ENCODE measurements around the gene ERBB4.

ERBB4 gene

GRCh38 chr2:211939177-211939576 lies 599.4 kb downstream of the ERBB4 start:
- DNase-seq (ENCODE audit: low read depth in 2 of 2, low spot score in 1 of 2): no peak

DNA sequence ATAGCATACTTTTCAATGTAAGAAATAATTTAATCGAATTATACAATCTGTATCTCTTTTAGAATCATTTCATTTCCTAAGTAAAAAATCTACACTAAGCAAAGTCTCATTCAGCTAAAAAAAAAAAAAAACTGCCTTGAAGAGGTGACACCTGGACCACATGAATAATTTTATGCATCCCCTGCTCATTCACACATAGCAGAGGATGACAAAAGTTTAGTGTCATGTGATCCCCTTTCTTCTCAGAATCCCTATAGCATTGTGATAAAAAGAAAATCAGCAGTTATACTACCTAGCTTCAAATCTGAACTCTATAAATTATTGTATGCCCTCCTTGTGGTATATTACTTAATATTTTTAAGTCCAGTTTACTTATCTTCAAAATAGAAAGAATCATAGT lies 603.8 kb downstream of the ERBB4 start:
- DNase-seq (ENCODE audit: low read depth in 2 of 2, low spot score in 1 of 2): no peak

DNA sequence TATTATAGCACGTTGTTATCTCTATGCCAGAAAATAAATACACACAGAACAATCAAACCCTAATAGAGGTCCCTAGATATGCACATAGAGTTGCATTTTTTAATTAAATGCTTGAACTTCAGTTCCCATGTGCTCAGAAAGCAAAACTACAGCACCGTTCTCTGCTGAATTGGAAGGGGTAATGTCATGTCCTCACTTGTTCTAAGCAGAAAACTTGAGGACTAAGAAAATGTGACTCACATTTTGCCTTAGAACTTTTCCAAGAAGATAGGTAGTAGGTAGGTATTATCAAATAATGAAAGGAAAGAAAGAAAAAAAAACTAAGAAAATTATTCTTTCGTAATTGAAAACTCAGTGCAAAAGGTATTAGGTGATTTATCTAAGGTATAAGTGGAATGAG lies 607.3 kb downstream of the ERBB4 start:
- no peak for DNase-seq (ENCODE audit: low read depth in 2 of 2, low spot score in 1 of 2)

- no peak for DNase-seq (ENCODE audit: low read depth in 2 of 2, low spot score in 1 of 2)
Observed at GRCh38 chr2:211930331-211930730, 608.3 kb downstream of the ERBB4 start.

GRCh38 chr2:211928201-211928600 lies 610.4 kb downstream of the ERBB4 start:
- DNase-seq (ENCODE audit: low read depth in 2 of 2, low spot score in 1 of 2): no peak

- no peak for DNase-seq (ENCODE audit: low read depth in 2 of 2, low spot score in 1 of 2)
Observed at GRCh38 chr2:211923019-211923418, 615.6 kb downstream of the ERBB4 start.

DNA sequence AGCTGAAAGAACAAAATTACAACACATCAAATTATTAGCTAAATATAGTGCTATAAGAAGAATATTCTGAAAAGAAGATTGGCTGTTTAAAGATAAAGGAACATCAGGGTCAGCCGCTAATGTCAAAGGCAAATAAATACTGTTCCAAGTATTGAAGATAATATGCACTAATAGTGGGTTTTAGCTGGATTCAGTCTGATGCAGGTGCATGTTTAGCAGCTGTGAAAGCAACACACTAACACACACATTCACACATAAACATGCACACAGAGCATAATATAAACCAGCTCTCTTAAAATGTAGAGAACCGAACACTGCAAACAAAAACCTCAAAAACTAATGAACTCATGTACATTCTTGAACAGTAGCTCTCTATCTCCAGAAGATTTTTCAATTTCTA lies 634.6 kb downstream of the ERBB4 start:
- no peak for DNase-seq (ENCODE audit: low read depth in 2 of 2, low spot score in 1 of 2)

- DNase-seq (ENCODE audit: low read depth in 2 of 2, low spot score in 1 of 2): no peak
Observed at GRCh38 chr2:211901226-211901846, 637.3 kb downstream of the ERBB4 start.

- no peak for DNase-seq (ENCODE audit: low read depth in 2 of 2, low spot score in 1 of 2)
Observed at GRCh38 chr2:211900518-211900917, 638.1 kb downstream of the ERBB4 start.

- DNase-seq (ENCODE audit: low read depth in 2 of 2, low spot score in 1 of 2): no peak
Observed at GRCh38 chr2:211900000-211900399, 638.6 kb downstream of the ERBB4 start.

DNA sequence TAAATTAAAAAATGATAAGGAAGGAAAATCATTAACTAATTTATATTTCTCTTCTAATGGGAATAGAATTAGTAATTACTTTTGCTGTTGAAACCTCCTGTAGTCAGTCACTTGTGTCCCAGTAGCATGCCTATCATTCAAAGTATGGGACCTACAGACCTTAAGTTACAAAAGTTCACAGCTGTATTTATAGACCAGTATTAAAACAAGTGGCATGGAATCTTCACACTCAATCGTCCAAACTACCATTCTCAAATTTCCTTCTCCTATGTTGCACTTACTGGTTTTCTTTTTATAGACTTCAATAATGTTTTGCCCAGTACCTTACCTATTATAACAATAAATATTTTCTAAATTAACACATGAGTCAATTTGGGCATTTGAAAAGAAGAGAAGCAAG lies 639.9 kb downstream of the ERBB4 start:
- DNase-seq (ENCODE audit: low read depth in 2 of 2, low spot score in 1 of 2): no peak

GRCh38 chr2:211881449-211881848 lies 657.2 kb downstream of the ERBB4 start:
- no peak for DNase-seq (ENCODE audit: low read depth in 2 of 2, low spot score in 1 of 2)

- no peak for DNase-seq (ENCODE audit: low read depth in 2 of 2, low spot score in 1 of 2)
Observed at GRCh38 chr2:211879323-211879722, 659.3 kb downstream of the ERBB4 start.

- no peak for DNase-seq (ENCODE audit: low read depth in 2 of 2, low spot score in 1 of 2)
Observed at GRCh38 chr2:211877061-211877460, 661.5 kb downstream of the ERBB4 start.

- no peak for DNase-seq (ENCODE audit: low read depth in 2 of 2, low spot score in 1 of 2)
Observed at GRCh38 chr2:211875488-211875887, 663.1 kb downstream of the ERBB4 start.

DNA sequence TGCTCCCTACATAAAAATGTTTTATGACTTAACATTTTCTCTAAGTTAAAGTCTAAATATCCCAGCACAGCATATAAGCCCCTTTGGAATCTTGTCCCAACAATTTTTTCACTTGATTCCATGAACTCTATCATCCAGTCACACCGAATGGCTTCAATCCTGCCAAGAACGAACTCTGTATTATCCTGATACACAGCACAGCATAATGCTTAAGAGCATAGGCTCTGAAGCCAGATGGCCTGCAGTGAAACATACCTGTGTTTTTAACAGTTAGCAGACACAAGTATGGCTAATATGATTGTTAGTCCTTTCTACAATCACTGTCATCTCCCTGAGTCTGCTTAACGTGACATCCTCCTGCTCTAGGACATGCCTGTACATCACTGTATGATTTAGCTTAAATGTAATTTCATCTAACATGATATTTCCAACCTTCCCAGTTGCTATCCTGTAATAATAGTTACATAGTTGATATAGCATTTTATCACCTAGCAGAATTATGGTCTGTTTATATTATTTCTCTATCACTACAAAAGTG lies 669.5 kb downstream of the ERBB4 start:
- no peak for DNase-seq (ENCODE audit: low read depth in 2 of 2, low spot score in 1 of 2)

DNA sequence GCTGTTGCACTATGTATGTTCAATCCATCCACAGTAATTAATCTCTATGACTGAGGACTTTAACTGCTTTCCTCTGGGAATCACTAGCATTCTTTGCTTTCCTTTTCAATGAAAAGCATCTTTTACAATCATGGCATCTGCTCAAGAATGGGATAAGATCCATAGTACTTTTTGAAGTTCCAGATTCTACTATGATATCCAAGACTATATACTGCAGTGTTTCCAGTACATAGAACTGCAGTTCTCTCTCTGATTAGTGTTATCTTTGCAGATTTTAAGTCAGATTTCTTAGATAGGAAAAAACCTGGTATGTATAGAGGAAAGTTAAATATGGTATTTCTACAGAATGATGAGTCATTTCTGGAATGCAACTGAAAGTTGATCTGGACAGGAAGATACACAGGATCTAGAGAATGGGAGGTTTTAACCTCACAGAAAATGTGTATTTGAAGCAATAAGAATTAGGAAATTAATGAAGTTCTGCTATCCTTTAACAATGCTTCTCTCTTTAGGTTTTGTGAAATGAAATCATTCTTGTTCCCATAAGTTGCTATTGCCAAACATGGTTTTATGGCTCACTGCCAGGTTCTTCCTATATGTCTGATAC lies 670.7 kb downstream of the ERBB4 start:
- DNase-seq (ENCODE audit: low read depth in 2 of 2, low spot score in 1 of 2): no peak

- no peak for DNase-seq (ENCODE audit: low read depth in 2 of 2, low spot score in 1 of 2)
Observed at GRCh38 chr2:211864328-211864727, 674.3 kb downstream of the ERBB4 start.

DNA sequence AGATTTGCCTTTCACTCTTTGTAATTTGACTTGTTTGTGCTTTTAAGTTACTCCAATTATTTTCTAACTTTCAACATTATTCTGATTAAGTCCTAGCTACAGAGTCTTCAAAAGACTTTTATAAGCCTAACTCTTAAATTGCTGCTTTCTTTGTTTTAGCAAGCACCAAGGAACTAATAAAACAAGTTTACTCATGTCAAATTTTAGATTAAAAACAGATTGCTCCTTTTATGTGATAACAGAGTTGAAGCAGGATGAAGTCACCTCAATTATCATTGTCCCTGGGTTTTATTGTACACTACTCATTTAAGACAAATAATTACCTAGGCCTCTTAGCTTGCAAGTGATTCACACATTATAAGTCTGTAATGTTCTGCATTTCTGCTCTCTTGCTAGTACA lies 678.4 kb downstream of the ERBB4 start:
- DNase-seq (ENCODE audit: low read depth in 2 of 2, low spot score in 1 of 2): no peak

DNA sequence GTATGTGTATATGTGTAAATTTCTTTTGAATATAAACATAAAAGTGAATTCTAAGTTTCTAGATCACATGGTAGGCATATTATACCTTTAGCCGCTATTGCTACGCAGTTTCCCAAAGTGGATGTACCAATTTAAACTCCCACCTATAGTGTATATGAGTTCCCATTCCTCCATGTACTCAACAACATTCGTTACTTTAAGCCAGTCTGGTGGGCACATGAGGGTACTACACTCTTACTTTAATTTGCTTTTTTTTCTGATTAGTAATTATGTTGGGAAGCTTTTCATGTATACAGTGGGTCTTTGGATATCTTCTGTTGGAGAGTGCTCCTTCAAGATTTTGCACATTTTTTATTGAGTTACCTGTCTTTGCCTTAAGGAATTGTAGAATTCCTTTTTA lies 683.8 kb downstream of the ERBB4 start:
- no peak for DNase-seq (ENCODE audit: low read depth in 2 of 2, low spot score in 1 of 2)

- DNase-seq (ENCODE audit: low read depth in 2 of 2, low spot score in 1 of 2): no peak
Observed at GRCh38 chr2:211846714-211847113, 691.9 kb downstream of the ERBB4 start.

- no peak for DNase-seq (ENCODE audit: low read depth in 2 of 2, low spot score in 1 of 2)
Observed at GRCh38 chr2:211846036-211846400, 692.6 kb downstream of the ERBB4 start.
